Erythroblast (primary cell): ENCODE results near the gene ADAM12.

Source experiments
- GATA1 ChIP-seq: IDR thresholded peaks from 2 replicates; pipeline ENCODE4 v1.6.1; 2011; ENCODE audit warnings: low read depth, mild to moderate bottlenecking, control low read depth, low read length, moderate library complexity
- POLR2A ChIP-seq: IDR thresholded peaks from 2 replicates; pipeline ENCODE4 v1.6.1; 2011; ENCODE audit warnings: mild to moderate bottlenecking, low read length

DNA sequence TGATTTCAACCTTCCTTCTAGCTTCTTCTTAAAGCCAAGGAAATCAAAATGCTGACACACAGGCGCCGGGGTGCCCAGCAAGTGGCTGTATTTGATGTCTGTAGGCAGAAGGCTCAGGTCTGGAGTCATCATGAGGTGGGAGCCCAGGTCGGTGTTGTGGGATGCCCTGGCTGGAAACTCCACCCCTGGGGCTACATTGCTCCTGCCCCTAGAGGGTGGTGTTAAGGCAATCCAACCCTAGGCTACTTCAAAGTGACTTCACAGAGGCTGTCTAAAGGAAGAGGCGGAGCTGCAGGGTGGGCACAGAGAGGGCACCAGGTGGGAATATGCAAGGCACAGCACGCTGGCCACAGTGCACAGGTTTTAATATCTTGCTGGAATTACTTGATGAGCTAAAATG lies 200.9 kb downstream of the ADAM12 start:
- no peak for TF ChIP-seq POLR2A
- TF ChIP-seq GATA1: no peak
